CD4-positive, alpha-beta T cell treated with Interleukin-10 for 1 hour (primary cell): ENCODE data around the gene IFT57.

Experiments
- DNase-seq: peaks from one replicate; pipeline ENCODE4 v3.0.0-alpha.2; 2020

IFT57 gene

DNA sequence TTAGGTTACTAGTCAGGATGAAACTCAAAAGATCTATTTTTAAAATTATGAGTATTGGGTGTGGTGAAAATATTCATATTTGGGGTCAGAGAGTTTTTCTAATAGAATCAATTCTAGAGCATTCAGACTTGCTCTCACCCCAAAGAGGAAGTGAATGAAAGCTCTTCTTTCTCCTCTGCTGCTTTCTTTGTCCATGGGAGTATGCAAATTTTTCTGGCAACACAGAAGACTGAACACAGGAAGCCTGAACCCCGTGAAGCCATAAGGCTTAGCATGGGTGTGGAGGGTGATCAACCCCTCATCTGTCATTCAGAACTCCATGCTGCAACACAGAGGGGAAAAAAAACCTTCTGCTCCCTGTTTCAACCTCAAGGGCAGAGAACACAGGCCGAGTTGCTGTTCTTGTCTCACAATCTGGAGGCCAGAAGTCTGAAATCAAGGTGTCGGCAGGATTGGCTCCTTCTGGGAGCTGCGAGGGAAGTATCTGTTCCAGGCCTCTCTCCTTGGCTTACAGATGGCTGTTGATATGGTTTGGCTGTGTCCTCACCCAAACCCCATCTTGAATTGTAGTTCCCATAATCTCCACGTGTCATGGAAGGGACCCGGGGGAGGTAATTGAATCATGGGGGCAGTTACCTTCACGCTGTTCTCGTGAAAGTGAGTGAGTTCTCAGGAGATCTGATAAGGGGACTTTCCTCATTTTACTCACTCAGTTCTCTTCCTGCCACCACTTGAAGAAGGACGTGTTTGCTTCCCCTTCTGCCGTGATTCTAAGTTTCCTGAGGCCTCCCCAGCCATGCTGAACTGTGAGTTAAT lies 97.7 kb downstream of the IFT57 start:
- DNase-seq: peak; percentile 84

DNA sequence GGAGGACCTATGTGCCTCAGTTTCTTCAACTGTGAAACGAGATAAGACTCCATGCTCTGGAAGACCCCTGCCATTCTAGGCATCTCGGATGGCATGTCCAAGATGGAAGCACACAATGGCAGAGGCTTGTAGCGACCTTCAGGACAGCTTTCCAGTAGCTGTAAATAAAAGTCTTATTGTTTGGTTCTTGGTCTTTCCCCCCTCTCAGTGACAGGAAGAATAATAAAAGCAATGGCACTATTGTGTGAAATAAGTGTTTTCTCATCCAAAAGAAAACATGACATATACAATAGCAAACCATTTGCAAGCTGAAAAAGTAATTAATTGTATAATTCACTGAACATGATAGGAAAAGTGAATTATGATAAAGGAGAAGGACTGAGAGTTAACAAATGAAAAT lies 98.9 kb downstream of the IFT57 start:
- no peak for DNase-seq

DNA sequence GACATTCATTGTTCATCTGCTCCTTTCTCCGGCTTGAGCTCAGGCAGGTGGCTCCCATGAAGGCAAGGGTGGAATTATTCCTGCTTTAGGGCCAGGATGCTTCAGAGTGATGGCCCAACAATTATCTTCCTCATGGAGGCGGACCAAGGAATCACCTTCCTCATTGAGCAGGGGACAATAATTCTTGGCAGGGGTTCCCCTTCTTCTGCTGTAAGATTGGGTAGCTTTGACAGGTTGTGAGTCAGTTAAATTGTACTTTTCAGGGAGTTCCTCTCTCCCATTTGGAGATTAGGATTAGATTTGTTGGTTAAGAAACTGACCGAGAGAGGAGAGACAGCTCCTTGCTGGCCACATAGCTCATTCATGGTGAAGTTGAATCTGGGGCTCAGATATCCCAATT lies 99.9 kb downstream of the IFT57 start:
- no peak for DNase-seq

GRCh38 chr3:108119398-108120104 lies 102.7 kb downstream of the IFT57 start:
- DNase-seq: no peak

GRCh38 chr3:108118038-108118768 lies 104.0 kb downstream of the IFT57 start:
- no peak for DNase-seq

DNA sequence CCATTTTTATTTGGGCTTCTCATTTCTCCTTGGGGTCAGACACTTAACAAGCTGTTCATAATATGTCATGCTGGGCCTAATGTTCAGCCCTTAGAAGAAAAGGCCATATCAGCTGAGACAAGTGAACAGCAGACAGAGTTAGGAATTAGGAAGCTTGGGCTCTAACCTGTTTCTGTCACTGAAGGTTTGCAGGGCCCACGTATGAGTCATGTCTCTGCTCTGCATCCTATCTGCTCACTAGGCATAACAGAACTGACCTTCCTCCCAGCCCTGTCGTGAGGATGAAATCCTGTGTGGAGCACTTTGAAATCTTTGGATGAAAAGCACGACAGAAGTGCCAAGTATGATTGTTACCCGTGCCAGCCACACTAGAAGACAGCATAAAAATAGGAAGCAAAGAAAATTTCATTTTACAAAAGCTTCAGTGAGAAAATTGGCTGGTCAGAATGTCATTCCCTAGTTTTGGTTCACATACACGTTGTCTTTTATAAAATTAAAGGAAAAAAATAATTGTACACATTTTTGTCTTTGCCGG lies 104.9 kb downstream of the IFT57 start:
- DNase-seq: no peak

DNA sequence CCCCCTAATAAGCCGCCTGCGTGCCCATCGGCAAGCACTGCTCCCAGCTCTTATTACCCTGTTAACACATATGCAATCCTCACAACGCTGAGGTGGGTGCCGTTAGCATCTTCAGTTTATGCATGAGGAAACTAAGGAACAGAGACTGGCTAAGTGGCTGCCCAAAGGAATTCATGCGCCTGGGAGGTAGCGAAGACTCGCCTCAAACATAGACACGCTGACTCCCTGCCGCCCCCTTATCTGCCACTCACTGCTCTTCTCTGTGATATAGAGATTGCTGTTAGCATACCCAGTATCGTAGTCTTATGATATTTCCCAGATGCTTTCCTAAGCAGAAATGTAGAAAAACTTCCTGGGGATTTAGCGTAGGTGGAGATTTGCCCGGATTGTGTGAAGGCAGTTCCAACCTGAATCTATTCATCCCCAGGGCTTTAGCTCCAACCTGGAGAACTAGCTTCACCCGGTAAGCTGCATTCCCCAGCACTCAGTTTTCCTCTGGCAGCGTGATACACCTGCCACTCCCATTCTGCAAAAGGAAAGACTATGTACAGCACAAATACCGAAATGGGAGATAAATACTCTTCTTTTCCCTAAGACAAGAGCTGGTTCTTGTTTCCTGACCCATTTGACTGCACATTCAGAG lies 107.7 kb downstream of the IFT57 start:
- DNase-seq: no peak

DNA sequence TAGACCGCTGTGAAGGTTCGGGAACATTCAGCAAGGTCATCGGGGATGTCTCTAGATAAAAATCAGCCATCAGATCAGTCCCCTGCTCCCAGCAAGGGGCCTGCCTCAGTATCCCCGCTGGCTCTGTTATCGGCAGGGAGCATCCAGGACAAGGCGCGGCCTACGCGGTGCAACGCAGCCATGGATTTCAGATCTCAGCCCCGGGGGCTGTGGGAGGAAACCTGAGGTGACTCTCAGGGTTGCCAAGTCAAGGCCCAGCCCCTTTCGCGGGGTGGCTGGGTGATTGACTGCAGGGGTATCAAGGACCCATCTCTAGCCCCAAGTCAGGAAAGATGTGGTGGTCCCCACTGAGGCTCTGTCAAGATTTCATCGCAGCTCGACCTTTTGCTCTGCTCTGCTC lies 108.2 kb downstream of the IFT57 start:
- DNase-seq: no peak

DNA sequence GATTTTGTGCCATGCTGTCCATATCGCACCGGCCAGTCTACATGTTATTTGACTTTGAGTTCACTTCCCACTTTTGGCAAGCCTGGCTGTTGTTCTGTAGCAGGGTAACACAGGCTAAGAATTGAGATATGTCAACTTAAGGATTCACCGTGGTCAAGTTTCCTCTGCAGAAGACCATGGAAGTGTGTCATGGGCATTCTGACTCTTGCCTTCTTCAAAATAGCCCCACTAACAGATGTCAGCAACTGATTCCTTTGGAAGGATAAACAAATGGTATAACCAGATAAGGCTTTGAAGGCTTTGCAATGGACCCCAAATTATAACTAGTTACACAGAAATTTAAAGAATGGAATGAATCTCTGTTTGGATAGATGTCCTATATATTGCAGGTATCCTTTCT lies 111.3 kb downstream of the IFT57 start:
- DNase-seq: no peak
